IPS DF 19.7 (cell line): ENCODE measurements around the gene NANOGP8.
"Not testable (repeated sequence)": the region's sequence is repeated elsewhere in the genome, so short reads cannot be mapped to it uniquely, and the experiment has no call there.

ENCODE experiments used
- DNase-seq: peaks from one replicate; pipeline ENCODE4 v3.0.0-alpha.2; 2013; ENCODE audit warnings: low read depth, low spot score

NANOGP8 gene

GRCh38 chr15:35085176-35085919 is at the start of gene NANOGP8:
Gene NANOGP8 (minus strand): TSS chr15:35085295. CDS start chr15:35085110, 185 bp downstream.
- DNase-seq = not testable (repeated sequence)

GRCh38 chr15:35134299-35134698 is 49.2 kb upstream of the NANOGP8 start:
- DNase-seq = no peak

GRCh38 chr15:35130245-35130644 is 45.1 kb upstream of the NANOGP8 start:
- no peak for DNase-seq

- no peak for DNase-seq
Observed at GRCh38 chr15:35129361-35129760, 44.3 kb upstream of the NANOGP8 start.

- DNase-seq = no peak
Observed at GRCh38 chr15:35127717-35128116, 42.6 kb upstream of the NANOGP8 start.

GRCh38 chr15:35126236-35126635 is 41.1 kb upstream of the NANOGP8 start:
- DNase-seq = no peak

- no peak for DNase-seq
Observed at GRCh38 chr15:35123743-35124142, 38.6 kb upstream of the NANOGP8 start.

- DNase-seq = no peak
Observed at GRCh38 chr15:35121611-35122359, 36.7 kb upstream of the NANOGP8 start.

- no peak for DNase-seq
Observed at GRCh38 chr15:35120173-35120572, 35.1 kb upstream of the NANOGP8 start.

- DNase-seq = no peak
Observed at GRCh38 chr15:35118960-35119359, 33.9 kb upstream of the NANOGP8 start.

GRCh38 chr15:35117543-35118265 is 32.6 kb upstream of the NANOGP8 start:
- DNase-seq = no peak

GRCh38 chr15:35115155-35115725 is 30.1 kb upstream of the NANOGP8 start:
- DNase-seq = no peak

GRCh38 chr15:35112346-35112745 is 27.3 kb upstream of the NANOGP8 start:
- no peak for DNase-seq

GRCh38 chr15:35111861-35112260 is 26.8 kb upstream of the NANOGP8 start:
- no peak for DNase-seq

- no peak for DNase-seq
Observed at GRCh38 chr15:35108453-35108852, 23.4 kb upstream of the NANOGP8 start.

GRCh38 chr15:35107561-35107960 is 22.5 kb upstream of the NANOGP8 start:
- no peak for DNase-seq

GRCh38 chr15:35107122-35107521 is 22.0 kb upstream of the NANOGP8 start:
- no peak for DNase-seq

- no peak for DNase-seq
Observed at GRCh38 chr15:35104526-35105147, 19.5 kb upstream of the NANOGP8 start.

GRCh38 chr15:35102186-35102585 is 17.1 kb upstream of the NANOGP8 start:
- no peak for DNase-seq

- DNase-seq = no peak
Observed at GRCh38 chr15:35101335-35101734, 16.2 kb upstream of the NANOGP8 start.

GRCh38 chr15:35098737-35099136 is 13.6 kb upstream of the NANOGP8 start:
- DNase-seq = no peak

- no peak for DNase-seq
Observed at GRCh38 chr15:35095941-35096340, 10.8 kb upstream of the NANOGP8 start.
